A673 (cell line): Measurements from ENCODE around the gene SPEG. TPM values are rescaled to one million over a fixed set of nuclear protein-coding genes. Genes with fewer than 3 reads are reported as not detected.
"Not testable (repeated sequence)": the region's sequence is repeated elsewhere in the genome, so short reads cannot be mapped to it uniquely, and the experiment has no call there.

Experiments used
- BruUV-seq: library from RNA; stranded (reverse); fragments of 400-500 nt; replicated peaks from 2 replicates; lab custom pipeline; 2021; lab: Mats Ljungman, UMichigan
- CTCF ChIA-PET: fragments of 300-600 bp; sonication (Branson Sonifier 250); formaldehyde crosslinking; loops from one replicate; lab custom pipeline; 2022; ENCODE audit warnings: antibody characterized with exemption; lab: Charles Lee
- POLR2A ChIA-PET: fragments of 300-600 bp; sonication (Branson Sonifier 250); formaldehyde crosslinking; loops from one replicate; lab custom pipeline; 2022; ENCODE audit warnings: antibody characterized with exemption; ENCODE audit not compliant: low non-redundant PET; lab: Charles Lee
- DNase-seq: peaks from one replicate; pipeline ENCODE4 v3.0.0-alpha.2; 2015; ENCODE audit warnings: low spot score
- H3K27ac ChIP-seq: fragments of 200-600 bp; sonication (generic); 2 replicates; pipeline ENCODE4 v1.5.1; 2016; ENCODE audit warnings: mixed run types, low read depth, mild to moderate bottlenecking, mixed read lengths, antibody characterized with exemption, low read length; ENCODE audit not compliant: poor library complexity, severe bottlenecking
- H3K27me3 ChIP-seq: fragments of 200-600 bp; sonication (generic); replicated peaks from 2 replicates; pipeline ENCODE4 v1.6.1; 2017; ENCODE audit warnings: mixed run types, low read depth, mild to moderate bottlenecking, mixed read lengths, antibody characterized with exemption, low read length; ENCODE audit not compliant: insufficient read depth, poor library complexity
- H3K36me3 ChIP-seq: fragments of 200-600 bp; sonication (generic); 2 replicates; pipeline ENCODE4 v1.6.1; 2016; ENCODE audit warnings: mixed run types, mild to moderate bottlenecking, mixed read lengths, antibody characterized with exemption, low read length; ENCODE audit not compliant: insufficient read depth, poor library complexity, severe bottlenecking
- H3K4me1 ChIP-seq: fragments of 200-600 bp; sonication (generic); 2 replicates; pipeline ENCODE4 v1.6.1; 2017; ENCODE audit warnings: mixed run types, mild to moderate bottlenecking, mixed read lengths, antibody characterized with exemption, low read length; ENCODE audit not compliant: insufficient read depth, poor library complexity, severe bottlenecking
- H3K4me3 ChIP-seq: fragments of 200-600 bp; sonication (generic); 2 replicates; pipeline ENCODE4 v1.5.1; 2016; ENCODE audit warnings: low read depth, mixed run types, mild to moderate bottlenecking, mixed read lengths, low read length; ENCODE audit not compliant: poor library complexity, severe bottlenecking
- H3K9me3 ChIP-seq: fragments of 200-600 bp; sonication (generic); 2 replicates; pipeline ENCODE4 v1.6.1; 2016; ENCODE audit warnings: mixed run types, low read depth, mild to moderate bottlenecking, mixed read lengths, antibody characterized with exemption, low read length; ENCODE audit not compliant: poor library complexity, severe bottlenecking
- CTCF ChIP-seq: fragments of 300-800, 200-600 bp; sonication (generic); conservative IDR thresholded peaks from 2 replicates; pipeline ENCODE4 v1.5.1; 2017; ENCODE audit warnings: low read depth, mild to moderate bottlenecking, antibody characterized with exemption, low read length, moderate library complexity, mixed read lengths
- EZH2 ChIP-seq: fragments of 200-600 bp; sonication (generic); IDR thresholded peaks from 2 replicates; pipeline ENCODE4 v1.6.1; 2017; ENCODE audit warnings: borderline replicate concordance, low read depth, mild to moderate bottlenecking, mixed read lengths, antibody characterized with exemption, low read length; ENCODE audit not compliant: poor library complexity, severe bottlenecking
- intact Hi-C: fragments of 100-400 bp; cut with micrococcal nuclease; formaldehyde crosslinking; loops from one replicate; pipeline ENCODE4 v1.10.0; 2022; ENCODE audit not compliant: unreplicated experiment
- total RNA-seq: library from RNA; stranded (reverse); gene quantifications from 2 replicates; pipeline ENCODE4 v1.2.3, GENCODE V29; 2021

The SPEG gene
- total RNA-seq, 1 experiment from 2014 or later, result 8.4 TPM

- H3K4me1 ChIP-seq, result peaks cover 6% of the 10 kb centered on the region
- no peak for TF ChIP-seq EZH2
- TF ChIP-seq CTCF, result no peak
- no peak overlapping the region for H3K4me3 ChIP-seq
- H3K36me3 ChIP-seq, result no peaks in the 10 kb centered on the region
- H3K27ac ChIP-seq, result no peak overlapping the region
- H3K27me3 ChIP-seq, result no peaks in the 10 kb centered on the region
- no peak for DNase-seq
- no peaks in the 10 kb centered on the region for H3K9me3 ChIP-seq
- no TSS peak for BruUV-seq
- intact Hi-C loops, result no loop called here
- POLR2A ChIA-PET, result no interaction called here
- CTCF ChIA-PET, result no interaction called here
Observed at GRCh38 chr2:219406861-219407230, 27.8 kb upstream of the SPEG start.

GRCh38 chr2:219407343-219407742 is 27.3 kb upstream of the SPEG start:
- H3K27ac ChIP-seq, CTCF ChIA-PET, BruUV-seq: not testable (repeated sequence)

GRCh38 chr2:219408204-219408603 is 26.4 kb upstream of the SPEG start:
- CTCF ChIA-PET, result no interaction called here
- POLR2A ChIA-PET, result no interaction called here
- BruUV-seq, result no TSS peak
- TF ChIP-seq CTCF, result no peak
- TF ChIP-seq EZH2, result no peak
- Histone ChIP-seq H3K27ac (no peak overlapping the region), H3K36me3 (no peaks in the 10 kb centered on the region), H3K4me1 (no peaks in the 10 kb centered on the region), H3K27me3 (no peaks in the 10 kb centered on the region), H3K4me3 (no peak overlapping the region), H3K9me3 (no peaks in the 10 kb centered on the region)
- intact Hi-C loops, result no loop called here
- DNase-seq, result no peak

More at GRCh38 chr2:219407343-219407742, 27.3 kb upstream of the SPEG start:
- H3K4me3 ChIP-seq, POLR2A ChIA-PET, DNase-seq, intact Hi-C loops, H3K4me1 ChIP-seq, H3K27me3 ChIP-seq, H3K9me3 ChIP-seq, H3K36me3 ChIP-seq: not testable (repeated sequence)

GRCh38 chr2:219408631-219409030 is 26.0 kb upstream of the SPEG start:
- H3K4me3 ChIP-seq, result no peak overlapping the region
- ChIA-PET CTCF (interaction anchor here (0.6 kb wide), 1 partner anchor 102 kb away, joined by 7 read pairs; no protein-coding TSS in a partner anchor), POLR2A (no interaction called here)
- H3K4me1 ChIP-seq, result no peaks in the 10 kb centered on the region
- no peaks in the 10 kb centered on the region for H3K27me3 ChIP-seq
- H3K27ac ChIP-seq, result no peak overlapping the region
- BruUV-seq, result no TSS peak
- no peak for DNase-seq
- H3K9me3 ChIP-seq, result no peaks in the 10 kb centered on the region
- TF ChIP-seq EZH2 (no peak), CTCF (no peak)
- no peaks in the 10 kb centered on the region for H3K36me3 ChIP-seq
- intact Hi-C loops, result no loop called here
